Measurements from ENCODE around the gene TMTC3.

DNA sequence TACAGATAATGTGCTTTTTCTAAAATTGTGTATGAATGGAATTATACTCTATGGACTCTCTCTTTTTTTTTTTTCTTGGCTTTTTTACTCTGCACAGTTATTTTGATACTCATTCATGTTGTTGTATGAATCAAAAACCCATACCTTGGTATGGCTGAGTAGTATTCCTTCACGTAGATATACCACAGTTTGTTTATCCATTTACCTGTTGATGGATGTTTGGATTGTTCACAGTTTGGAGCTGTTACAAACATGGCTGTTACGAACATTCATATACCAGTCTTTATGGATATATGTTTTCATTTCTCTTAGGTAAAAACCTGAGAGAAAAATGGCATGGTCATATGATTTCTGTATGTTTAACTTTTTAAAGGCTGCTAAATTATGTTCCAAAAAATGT, 43.2 kb downstream of the TMTC3 start:
- TF ChIP-seq TAF1 (IDR thresholded peaks at IDR 0.05; ENCODE audit: low read depth, low read length) (no peak), POLR2AphosphoS5 (IDR thresholded peaks at IDR 0.05; ENCODE audit: low read depth, low read length) (no peak), POLR2A (IDR thresholded peaks at IDR 0.05; ENCODE audit: low read depth, low read length) (no peak)

Measured in GM12891 (cell line).